ENCODE data around the gene THTPA. TPM values are rescaled to one million over a fixed set of nuclear protein-coding genes. Genes with fewer than 3 reads are reported as not detected.

THTPA gene
- total and polyA plus RNA-seq, 9 of the 15 experiments (the other 6 are each of a cell fraction or from before 2014, with no cell fraction given) = 2.4 to 8.7 (median 5.2) TPM

- TF ChIP-seq ZBTB40 (IDR thresholded peaks at IDR 0.05) (no peak), ZBTB40 (CRISPR knock-in tag; IDR thresholded peaks at IDR 0.05) (no peak), NR1H2 (CRISPR knock-in tag; IDR thresholded peaks at IDR 0.05) (no peak), MBD1 (CRISPR knock-in tag; IDR thresholded peaks at IDR 0.05) (no peak), STAT6 (CRISPR knock-in tag; IDR thresholded peaks at IDR 0.05) (no peak), PTRF (tag; IDR thresholded peaks at IDR 0.05) (no peak), FIP1L1 (IDR thresholded peaks at IDR 0.05; ENCODE audit: low read depth, low read length, poor library complexity, severe bottlenecking) (no peak), NUFIP1 (IDR thresholded peaks at IDR 0.05; ENCODE audit: partially characterized antibody) (no peak), ZNF707 (CRISPR knock-in tag; conservative IDR thresholded peaks at IDR 0.05) (no peak), ZNF589 (CRISPR knock-in tag; IDR thresholded peaks at IDR 0.05; ENCODE audit: low read depth) (no peak), ZNF668 (CRISPR knock-in tag; IDR thresholded peaks at IDR 0.05) (no peak), CREB3 (tag; conservative IDR thresholded peaks at IDR 0.05; ENCODE audit: low read depth) (no peak)
Measured at GRCh38 chr14:23559010-23559925, 3.2 kb downstream of the THTPA start (continued).
